ENCODE data around the gene CTNND2.
"Not testable (repeated sequence)": the region's sequence is repeated elsewhere in the genome, so short reads cannot be mapped to it uniquely, and the experiment has no call there.

CTNND2 gene

DNA sequence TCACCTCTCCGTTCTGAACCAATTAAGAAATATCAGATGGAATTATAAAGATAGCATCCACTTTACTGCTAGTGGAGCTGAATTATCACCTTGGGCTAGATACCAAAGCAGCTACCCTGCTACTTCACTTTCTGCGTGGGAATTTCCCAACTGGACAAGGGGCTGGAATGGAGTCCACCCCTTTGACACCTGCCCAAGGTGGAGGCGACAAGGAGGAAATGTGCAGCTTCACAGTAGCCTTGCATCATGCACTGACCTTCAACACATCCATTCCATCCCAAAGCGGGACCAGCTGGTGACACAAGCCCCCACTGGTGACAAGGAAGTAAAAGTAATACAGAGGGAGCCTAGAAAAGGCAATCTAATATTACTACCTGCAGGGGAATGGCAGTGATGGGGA, 30.7 kb downstream of the CTNND2 start:
- no peak for DNase-seq (ENCODE audit: low spot score)

DNA sequence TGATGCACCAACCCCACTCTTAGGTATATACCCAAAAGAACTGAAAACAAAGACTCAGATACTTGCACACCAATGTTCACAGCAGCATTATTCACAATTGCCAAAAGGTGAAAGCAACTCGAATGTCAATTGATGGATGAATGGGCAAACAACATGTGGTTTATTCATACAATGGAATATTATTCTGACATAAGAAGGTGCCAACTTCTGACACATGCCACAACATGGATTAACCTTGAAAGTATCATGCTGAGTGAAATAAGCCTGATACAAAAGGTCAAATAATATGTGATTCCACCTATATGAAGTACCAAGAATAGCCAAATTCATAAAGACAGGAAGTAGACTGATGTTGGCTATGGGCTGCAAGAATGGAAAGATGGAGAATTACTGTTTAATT, 35.0 kb downstream of the CTNND2 start:
- no peak for DNase-seq (ENCODE audit: low spot score)

DNA sequence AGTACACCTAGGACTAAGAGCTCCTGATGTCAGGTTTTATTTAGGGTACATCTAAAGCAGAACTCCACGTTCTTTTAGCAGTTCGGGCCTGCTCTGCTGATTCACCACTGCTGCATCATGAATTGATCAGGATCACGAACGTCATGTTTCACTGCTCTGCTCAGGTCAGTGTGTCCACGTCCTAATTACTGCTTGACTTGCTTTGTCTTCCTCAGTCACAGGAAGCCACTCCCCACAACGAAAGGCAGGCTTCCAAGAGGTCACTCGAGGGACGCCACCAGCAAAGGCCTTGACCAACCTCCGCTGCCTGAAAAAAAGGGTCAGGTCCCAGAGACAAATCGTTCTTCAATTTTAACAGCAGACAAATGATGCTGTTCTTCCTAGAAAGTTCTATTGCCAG, 40.3 kb downstream of the CTNND2 start:
- no peak for DNase-seq (ENCODE audit: low spot score)

DNA sequence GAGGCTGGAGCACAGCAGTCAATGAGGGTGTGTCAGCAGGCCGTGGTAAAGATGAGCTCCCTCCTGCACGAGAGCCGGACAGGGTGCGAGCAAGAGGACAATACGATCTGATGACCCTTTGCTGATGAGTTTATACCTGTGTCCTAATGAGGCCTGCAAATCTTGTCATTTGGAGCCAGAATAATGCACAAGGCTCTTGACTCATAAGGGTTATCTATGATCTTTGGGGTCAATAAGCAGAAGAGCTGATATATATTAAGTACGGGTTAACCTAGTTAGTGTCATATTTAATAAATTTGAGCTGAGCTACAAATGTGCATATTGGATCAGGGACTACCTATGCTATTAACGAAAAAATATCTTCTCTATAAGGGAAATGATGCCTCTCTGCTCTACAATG, 46.9 kb downstream of the CTNND2 start:
- no peak for DNase-seq (ENCODE audit: low spot score)

DNA sequence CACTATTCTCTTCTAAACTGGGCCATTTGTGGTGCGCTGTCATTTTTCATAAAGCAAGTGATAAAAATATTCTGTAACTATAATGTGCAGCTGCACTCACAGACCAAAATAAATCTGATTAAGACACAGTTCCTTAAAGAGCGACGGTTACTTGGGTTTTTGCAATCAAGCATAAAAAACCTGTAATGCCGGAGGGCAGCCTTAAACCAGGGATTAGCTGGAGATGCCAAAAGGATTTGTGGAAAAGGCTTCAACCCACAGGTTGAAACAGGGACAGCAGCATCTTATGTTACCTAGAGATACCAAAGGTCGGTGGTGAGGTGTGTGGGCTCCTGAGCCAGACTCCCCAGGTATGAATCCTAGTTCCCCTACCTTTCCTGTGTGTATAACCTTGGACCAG, 49.3 kb downstream of the CTNND2 start:
- DNase-seq (ENCODE audit: low spot score), result no peak

DNA sequence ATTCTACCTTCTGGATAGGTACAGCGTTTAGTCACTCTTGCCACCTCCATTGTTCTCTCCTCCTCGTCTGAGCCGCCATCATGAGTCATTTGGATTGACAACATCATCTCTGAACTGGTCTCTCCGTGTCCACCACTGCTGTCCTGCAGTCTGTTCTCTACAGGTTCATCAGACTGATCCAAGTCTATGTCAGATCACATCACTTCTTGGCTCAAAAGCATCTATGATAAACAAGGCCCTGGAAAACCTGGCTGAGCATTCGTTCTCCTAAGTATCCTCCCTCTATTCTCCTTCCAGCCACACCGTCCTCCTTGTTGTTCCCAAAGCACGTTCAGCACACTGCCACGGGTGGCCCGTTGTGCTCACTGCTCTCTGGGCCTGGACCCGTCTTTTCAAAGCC, 50.5 kb downstream of the CTNND2 start:
- no peak for DNase-seq (ENCODE audit: low spot score)

DNA sequence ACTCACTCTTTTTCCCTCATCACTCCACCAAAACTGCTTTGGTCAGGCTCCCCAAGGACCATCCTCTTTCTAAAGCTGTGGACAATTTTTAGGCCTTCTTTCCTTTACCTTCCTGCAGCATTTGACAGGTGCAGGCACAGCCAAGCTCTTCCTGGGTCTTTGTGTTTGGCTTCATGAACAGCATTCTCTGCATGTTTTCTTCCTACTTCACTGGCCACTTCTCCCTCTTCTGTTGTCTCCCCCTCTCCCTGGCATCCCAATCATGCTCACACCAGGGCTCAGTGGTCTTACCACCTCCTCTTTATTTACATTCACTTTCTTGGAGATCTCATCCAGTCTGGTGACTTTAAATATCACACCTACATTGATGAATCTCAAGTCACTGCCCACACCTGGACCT, 51.1 kb downstream of the CTNND2 start:
- no peak for DNase-seq (ENCODE audit: low spot score)

DNA sequence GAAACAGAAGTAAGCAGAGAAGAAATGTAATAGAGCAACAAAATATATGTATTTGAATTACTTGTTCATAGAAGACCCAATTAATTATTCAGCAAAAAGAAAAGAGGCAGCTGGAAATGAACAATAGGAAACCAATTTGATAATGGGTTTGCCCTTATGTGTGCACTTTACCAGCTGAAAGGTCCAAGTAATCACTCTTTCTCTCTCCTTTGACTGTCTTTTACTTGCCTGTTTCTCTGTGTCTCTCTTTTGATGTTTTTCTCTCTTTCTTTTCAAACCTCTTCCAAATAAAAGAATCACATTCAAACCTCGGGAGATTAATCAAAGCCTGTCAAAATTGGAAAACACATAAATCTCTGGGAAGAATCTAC, 51.5 kb downstream of the CTNND2 start:
- DNase-seq (ENCODE audit: low spot score), result no peak

DNA sequence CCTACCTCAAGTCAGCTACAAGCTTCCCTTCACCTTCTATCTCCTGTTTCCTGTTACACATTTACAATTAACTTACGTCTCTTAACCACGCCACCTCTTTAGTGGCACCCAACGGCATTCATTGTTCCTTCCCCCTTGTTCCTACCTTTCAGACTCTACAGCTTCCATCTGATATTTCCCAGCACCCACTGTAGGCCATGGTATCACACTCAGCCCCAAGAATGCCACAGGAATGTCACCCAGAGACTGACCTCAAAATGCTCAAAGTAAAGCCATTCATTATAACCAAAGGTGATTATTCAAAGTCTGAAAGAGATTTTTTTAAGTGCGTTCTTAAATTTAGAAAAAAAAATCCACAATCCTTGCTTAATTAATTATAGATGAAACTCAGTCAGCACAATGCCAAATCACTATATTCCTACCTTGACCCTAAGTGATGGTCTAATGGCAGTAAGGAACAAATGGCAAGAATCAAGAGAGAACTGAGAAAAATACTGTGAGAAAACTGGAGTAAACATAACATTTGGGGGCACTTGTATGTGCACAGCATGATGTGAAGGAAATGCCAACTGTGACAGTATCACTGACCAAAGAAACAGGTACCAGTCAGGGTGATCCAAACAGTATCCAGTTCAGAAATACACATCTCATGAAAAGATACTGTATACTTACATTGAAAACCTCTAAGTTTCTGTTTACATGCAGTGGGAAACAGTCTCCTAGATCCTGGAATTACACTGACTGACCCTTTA, 52.1 kb downstream of the CTNND2 start:
- no peak for DNase-seq (ENCODE audit: low spot score)

DNA sequence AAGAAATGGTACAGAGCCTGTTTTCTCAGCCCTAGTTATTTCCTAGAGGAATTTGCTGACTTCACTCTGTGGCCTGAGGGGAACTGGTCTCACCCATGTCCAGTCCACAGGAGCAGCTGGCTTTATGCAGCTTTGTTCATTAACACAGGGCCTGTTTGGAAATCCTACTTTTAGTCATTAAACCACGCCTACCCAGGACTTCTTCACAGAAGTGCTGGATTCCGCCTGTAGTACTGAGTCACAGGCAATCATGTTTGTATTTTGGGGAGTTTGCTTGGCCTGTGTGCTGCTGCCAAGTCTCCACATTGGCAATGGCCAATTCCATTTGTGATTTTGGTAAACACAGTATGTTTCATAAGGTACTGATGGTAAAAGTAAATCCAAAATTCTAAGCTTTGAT, 52.8 kb downstream of the CTNND2 start:
- DNase-seq (ENCODE audit: low spot score), result no peak

DNA sequence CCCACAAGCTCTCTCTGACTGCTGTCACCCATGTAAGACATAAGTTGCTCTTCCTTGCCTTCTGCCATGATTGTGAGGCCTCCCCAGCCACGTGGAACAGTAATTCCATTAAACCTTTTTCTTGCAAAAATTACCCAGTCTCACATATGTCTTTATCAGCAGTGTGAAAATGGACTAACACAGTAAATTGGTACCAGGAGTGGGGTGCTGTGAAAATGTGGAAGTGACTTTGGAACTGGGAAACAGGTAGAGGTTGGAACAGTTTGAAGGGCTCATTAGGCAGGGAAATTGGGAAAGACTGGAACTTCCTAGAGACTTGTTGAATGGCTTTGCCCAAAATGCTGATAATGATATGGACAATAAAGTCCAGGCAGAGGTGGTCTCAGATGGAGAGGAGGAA, 75.7 kb downstream of the CTNND2 start:
- DNase-seq (ENCODE audit: low spot score), result not testable (repeated sequence)

DNA sequence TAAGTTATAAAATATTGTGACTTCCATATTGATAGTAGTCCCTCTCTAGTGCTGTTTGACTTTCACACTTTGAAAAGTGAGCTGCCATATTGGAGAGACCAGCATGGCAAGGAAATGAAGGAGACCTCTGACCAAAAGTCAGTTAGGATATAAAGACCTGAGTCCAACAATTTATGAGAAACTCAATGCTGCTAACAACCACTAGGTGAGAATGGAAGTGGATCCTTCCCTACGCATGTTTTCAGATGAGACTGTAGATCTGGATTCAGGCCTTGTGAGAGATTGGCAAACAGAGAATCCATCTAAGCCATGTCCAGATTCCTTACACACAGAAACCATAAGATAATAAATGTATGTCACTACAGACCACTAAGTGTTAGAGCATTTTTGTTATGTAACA, 81.6 kb downstream of the CTNND2 start:
- no peak for DNase-seq (ENCODE audit: low spot score)

DNA sequence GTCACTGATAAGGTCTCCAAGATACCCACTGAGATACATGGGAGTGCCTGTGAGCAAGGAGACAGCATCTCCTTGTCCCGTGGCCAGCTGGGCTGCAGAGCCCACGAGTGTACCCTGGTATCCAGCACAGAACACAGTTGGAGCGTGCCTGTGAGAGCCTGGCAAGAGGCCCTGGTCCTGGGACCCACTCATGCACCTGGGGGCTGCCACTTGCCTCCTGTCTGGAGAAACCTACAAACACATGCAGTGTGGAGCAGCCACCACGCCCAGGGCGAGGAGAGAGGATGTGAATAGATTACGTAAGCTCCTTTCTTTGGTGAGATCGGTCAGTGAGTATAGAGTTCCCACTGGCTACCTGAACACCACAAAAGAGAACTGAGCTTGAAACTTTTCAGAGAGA, 88.3 kb downstream of the CTNND2 start:
- no peak for DNase-seq (ENCODE audit: low spot score)

DNA sequence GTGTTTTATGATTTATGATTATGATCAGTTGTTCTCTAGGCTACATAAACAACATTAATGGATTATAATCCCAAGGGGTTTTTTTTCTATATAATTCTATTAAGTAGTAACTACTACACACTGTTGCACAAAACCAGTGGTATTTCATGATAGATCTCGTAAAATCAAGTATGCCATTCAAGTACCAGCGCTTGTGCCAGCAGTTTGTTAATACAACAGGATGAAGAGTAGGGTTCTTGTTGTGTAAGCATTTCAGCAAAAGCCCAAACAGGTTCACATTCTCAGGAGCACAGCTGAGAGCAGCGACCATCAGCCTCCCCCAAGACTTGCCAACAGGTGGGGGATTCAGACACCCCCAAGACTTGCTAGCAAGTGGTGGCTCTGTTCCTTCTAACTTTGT, 88.8 kb downstream of the CTNND2 start:
- DNase-seq (ENCODE audit: low spot score), result no peak

DNA sequence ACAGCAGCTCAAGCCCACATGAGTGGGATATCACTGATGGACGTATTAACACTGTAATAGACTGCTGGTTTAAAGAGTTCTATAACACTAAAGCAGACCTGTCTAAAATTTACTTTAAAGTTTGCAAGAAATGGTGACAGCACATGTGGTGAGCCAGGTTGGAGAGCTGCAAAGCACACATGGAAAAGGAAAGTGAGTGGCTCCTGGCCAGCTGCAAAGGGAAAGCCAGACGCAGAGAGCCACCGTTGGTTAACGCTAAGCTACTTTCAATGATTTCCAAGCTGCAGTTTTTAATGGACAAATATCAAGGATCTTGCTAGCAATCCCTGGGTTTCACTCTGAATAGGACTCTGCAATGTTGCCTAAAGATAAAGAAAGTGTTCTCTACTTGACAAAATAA, 89.9 kb downstream of the CTNND2 start:
- no peak for DNase-seq (ENCODE audit: low spot score)

DNA sequence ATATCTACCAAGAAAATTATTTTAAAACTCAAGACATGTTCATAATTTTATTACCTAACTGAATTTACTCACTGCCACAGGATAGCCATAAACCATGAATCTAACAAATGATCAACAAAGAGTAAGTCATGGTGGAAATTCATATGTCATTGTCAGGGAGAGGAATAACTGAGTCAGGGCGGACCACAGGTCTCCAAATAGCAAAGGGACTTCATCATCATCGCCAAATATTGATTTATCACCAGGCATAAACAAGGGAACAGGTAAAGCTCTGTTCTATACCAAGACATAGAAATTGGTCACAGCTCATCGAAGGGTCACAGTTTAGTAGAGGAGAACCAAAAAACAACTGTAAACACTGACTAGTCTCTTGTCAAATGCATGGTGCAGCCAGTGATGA, 94.8 kb downstream of the CTNND2 start:
- DNase-seq (ENCODE audit: low spot score), result no peak

DNA sequence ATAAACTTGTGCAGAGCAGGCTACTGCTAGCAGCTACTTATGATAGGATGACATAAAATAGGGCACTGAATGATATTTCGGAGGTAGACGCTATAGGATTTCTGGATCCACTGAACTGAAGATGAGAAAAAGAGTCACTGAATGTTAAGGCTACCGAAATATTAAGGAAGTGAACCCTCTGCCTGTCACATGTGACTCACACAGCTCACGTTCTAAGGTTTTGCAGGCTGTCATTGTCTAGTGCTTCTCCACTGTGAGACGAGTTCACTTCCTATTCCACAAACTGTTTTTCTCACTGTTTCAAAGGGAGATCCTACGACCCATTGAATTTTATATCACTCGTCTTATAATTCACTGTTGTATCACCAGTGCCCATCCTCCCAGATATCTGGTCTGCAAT, 100.8 kb downstream of the CTNND2 start:
- no peak for DNase-seq (ENCODE audit: low spot score)

DNA sequence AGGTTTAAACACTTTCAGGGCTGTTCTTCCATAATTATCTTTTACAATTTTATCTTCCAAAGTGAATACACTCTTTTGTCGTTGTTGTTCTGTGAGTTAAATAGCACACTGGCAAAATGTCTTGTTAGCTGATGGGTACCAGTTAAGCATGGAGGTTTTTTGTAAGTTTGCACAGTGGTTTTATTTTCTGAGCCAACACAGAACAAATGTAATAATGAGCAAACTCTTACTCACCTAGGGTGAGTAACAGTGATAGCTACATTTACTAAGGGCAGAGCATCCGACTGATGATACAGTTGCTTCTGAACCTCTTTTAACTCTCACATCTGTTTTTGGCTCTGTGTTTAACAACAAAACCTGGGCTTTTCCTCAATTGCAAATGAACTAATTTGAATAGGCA, 103.2 kb downstream of the CTNND2 start:
- no peak for DNase-seq (ENCODE audit: low spot score)

DNA sequence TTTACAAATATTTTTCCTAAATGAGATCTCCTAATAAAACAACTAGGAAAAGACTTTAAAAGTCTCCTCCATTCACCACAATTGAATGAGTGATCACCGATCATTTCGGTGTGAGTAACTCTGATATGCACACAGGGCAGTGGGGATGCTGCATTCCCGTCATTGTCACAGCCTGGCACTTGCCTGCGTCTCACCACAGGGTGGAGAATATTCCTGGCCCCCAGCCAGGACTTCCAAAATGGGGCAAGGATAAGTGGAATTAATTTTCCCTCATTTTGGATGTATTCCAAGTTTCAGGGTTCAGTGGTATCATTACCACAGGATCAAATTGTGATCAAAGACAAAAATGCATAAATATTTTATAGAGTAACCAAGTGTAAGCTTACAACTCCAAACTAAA, 107.1 kb downstream of the CTNND2 start:
- DNase-seq (ENCODE audit: low spot score), result no peak

DNA sequence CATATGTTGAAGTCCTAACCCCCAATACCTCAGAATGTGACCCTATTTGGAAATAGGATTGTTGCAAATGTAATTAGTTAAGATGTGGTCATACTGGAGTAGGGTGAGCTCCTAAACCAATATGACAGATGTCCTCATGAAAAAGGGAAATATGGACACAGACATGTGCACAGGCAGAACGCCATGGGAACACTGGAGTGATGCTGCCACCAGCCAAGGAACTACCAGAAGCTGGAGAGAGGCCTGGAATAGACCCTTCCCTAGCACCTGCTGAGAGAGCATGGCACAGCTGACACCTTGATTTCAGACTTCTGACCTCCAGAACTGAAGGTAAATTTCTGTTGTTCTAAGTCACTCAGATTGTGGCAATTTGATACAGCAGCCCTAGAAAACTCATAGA, 110.8 kb downstream of the CTNND2 start:
- no peak for DNase-seq (ENCODE audit: low spot score)

DNA sequence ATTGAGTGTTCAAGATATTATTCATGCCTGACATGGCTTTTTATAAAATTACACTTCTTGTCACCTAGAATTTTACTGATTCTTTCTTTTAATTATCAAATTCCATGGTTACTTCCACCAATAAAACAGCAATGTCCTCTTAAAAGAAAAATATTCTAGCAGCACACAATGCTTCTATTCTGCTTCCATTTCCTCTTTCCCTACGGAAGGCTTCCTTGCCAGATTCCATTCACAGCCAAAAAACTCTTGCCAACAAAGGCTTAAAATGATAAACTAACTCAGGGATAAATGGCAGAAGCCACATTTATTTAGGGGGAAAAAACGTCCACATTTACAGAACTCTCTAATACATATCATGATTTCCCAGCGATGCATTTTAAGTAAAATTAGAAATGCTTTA, 111.6 kb downstream of the CTNND2 start:
- no peak for DNase-seq (ENCODE audit: low spot score)

DNA sequence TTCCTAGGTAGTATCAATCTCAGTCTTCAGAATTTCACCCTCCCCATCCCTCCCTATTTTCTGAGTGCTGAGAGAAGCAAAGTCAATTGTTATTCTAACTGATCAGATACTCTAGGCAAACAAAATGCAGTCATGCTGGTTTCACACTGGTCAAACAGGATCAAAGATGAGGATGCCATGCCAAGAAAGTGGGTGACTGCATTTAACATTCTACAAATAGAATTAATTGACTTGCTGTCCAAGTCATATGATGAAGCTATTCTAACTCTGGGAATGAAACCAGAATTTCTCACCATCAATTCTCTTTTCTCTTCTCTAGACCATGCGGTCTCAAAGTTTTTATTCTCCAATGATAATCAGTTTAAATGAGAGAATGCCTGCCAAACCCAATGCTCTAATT, 112.5 kb downstream of the CTNND2 start:
- no peak for DNase-seq (ENCODE audit: low spot score)

DNA sequence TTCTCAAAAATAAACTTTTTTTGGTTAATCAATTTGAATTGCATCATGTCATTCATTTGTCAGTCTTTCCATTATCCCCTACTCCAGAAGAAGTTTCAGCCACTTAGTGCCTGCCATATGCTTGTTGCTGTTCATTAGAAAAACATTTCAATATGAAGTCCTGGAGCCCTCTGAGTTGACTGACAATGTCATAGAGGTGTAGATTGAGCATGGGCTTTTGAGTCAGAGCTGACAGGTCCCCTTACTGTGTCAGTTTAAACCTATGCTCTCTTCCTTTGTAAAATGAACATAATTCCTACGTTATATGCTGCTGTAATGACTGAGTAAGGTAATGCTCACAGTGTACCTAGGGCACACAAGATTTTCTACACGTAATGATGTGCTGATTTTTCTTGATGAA, 114.0 kb downstream of the CTNND2 start:
- no peak for DNase-seq (ENCODE audit: low spot score)

DNA sequence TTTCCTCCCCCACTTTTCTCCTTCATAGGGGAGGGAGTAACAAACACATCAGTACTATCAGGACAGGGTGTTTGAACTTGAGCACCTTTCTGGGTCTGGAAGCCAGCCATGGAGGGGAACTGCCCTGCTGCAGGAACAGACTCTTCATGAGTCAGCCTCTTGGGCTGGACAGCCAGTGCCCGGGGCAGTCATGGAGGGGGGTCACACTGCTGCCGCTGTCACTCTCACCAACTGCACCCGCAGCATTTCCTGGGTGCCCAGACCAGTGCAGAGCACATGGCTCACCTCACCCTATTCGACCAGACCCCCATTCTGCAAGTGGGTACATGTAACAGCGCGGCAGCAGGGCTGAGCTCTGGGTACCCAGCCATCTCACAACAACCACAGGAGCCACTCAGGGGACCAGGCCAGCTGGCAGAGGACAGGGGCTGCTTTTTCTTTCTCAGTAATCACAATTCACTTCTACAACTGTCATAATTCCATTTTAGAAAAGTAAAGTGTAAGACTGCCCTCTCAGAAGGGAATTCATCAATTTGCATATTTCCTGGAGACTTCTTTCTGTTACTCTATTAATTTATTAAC, 118.4 kb downstream of the CTNND2 start:
- DNase-seq (ENCODE audit: low spot score), result no peak
